Ascending aorta (tissue), 2 donors: ENCODE measurements around the gene SLC19A1. TPM values are rescaled to one million over a fixed set of nuclear protein-coding genes. Genes with fewer than 3 reads are reported as not detected.

Experiments used
- DNase-seq, 2 donors: peaks; one replicate each; pipeline ENCODE4 v3.0.0-alpha.2; 2019; ENCODE audit warnings: low spot score in 2 of 2
- H3K27ac ChIP-seq, 2 donors: fragments of 200-600 bp; sonication (generic); one replicate each; pipeline ENCODE4 v1.5.1; 2016 to 2017; ENCODE audit warnings: mild to moderate bottlenecking in 1 of 2
- H3K27me3 ChIP-seq: fragments of 200-600 bp; sonication (generic); one replicate; pipeline ENCODE4 v1.5.1; 2017
- H3K36me3 ChIP-seq, 2 donors: fragments of 200-600 bp; sonication (generic); one replicate each; pipeline ENCODE4 v1.5.1; 2016
- H3K4me1 ChIP-seq, 2 donors: fragments of 200-600 bp; sonication (generic); one replicate each; pipeline ENCODE4 v1.5.1; 2016 to 2017; ENCODE audit warnings: mild to moderate bottlenecking in 1 of 2
- H3K4me3 ChIP-seq, 2 donors: fragments of 200-600 bp; sonication (generic); one replicate each; pipeline ENCODE4 v1.5.1; 2016 to 2017; ENCODE audit warnings: mild to moderate bottlenecking in 1 of 2
- H3K9me3 ChIP-seq, 2 donors: fragments of 200-600 bp; sonication (generic); one replicate each; pipeline ENCODE4 v1.5.1; 2016
- intact Hi-C: fragments of 100-400 bp; cut with DNase I; formaldehyde crosslinking; loops from one replicate; pipeline ENCODE4 v1.15.1; 2023
- total RNA-seq: library from RNA; depleted of rRNA; stranded (reverse); fragments of >200 nt; gene quantifications from one replicate; pipeline ENCODE4 v1.1.0, GENCODE V29; 2016
- TF ChIP-seq, protein P1 (sequence below), 3 experiments: fragments of 200-600 bp in 2 of 3; fragments of 450-650 bp in 1 of 3; sonication (generic) in 2 of 3; IDR thresholded peaks; one replicate each; pipeline ENCODE4 v1.5.1; 2016 to 2019; ENCODE audit warnings: antibody characterized with exemption in 3 of 3, mild to moderate bottlenecking in 1 of 3, moderate library complexity in 1 of 3

Gene SLC19A1
- total RNA-seq, 1 donor from 2014 or later = 8.4 TPM

DNA sequence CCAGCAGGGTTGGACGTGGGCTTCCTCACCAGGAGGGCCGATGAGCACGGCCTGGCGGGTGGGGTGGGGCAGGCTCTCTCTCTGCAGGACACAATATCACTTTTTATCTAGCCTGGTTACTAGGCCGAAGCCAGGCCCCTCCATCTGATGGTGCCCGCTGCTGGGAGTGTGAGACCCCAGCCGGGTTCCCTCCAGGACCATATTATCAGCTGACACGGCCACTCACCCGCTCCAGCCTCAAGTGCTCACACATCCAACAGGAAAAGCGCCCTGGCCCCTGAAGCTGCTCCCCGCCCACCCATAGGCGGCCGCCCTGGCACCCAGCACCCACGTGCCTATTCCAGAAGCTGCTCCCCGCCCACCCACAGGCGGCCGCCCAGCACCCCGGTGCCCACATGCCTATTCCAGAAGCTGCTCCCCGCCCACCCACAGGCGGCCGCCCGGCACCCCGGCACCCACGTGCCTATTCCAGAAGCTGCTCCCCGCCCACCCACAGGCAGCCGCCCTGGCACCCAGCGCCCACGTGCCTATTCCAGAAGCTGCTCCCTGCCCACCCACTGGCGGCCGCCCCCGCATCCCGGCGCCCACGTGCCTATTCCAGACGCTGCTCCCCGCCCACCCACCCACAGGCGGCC is 5.0 kb downstream of the SLC19A1 start:
- Histone ChIP-seq H3K36me3 (no peaks in the 10 kb centered on the region), H3K27me3 (no peaks in the 10 kb centered on the region), H3K27ac (no peak overlapping the region), H3K9me3 (no peaks in the 10 kb centered on the region), H3K4me3 (no peak overlapping the region), H3K4me1 (peaks cover 0 to 9% of the 10 kb centered on the region in 2 donors)
- TF ChIP-seq, protein P1, sequence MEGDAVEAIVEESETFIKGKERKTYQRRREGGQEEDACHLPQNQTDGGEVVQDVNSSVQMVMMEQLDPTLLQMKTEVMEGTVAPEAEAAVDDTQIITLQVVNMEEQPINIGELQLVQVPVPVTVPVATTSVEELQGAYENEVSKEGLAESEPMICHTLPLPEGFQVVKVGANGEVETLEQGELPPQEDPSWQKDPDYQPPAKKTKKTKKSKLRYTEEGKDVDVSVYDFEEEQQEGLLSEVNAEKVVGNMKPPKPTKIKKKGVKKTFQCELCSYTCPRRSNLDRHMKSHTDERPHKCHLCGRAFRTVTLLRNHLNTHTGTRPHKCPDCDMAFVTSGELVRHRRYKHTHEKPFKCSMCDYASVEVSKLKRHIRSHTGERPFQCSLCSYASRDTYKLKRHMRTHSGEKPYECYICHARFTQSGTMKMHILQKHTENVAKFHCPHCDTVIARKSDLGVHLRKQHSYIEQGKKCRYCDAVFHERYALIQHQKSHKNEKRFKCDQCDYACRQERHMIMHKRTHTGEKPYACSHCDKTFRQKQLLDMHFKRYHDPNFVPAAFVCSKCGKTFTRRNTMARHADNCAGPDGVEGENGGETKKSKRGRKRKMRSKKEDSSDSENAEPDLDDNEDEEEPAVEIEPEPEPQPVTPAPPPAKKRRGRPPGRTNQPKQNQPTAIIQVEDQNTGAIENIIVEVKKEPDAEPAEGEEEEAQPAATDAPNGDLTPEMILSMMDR (IDR thresholded peaks at IDR 0.05) = no peak
- intact Hi-C loops = no loop called here
- peak; percentile 2 to 58 for DNase-seq

- TF ChIP-seq, protein P1 (IDR thresholded peaks at IDR 0.05) = no peak
- Histone ChIP-seq H3K36me3 (no peaks in the 10 kb centered on the region), H3K27ac (no peak overlapping the region), H3K9me3 (no peaks in the 10 kb centered on the region), H3K4me1 (peaks cover 0 to 3% of the 10 kb centered on the region in 2 donors), H3K27me3 (no peaks in the 10 kb centered on the region), H3K4me3 (no peak overlapping the region)
- intact Hi-C loops = no loop called here
- peak in 1 of 2 donors; percentile 56 for DNase-seq
Observed at GRCh38 chr21:45536301-45537081, 5.7 kb downstream of the SLC19A1 start.

DNA sequence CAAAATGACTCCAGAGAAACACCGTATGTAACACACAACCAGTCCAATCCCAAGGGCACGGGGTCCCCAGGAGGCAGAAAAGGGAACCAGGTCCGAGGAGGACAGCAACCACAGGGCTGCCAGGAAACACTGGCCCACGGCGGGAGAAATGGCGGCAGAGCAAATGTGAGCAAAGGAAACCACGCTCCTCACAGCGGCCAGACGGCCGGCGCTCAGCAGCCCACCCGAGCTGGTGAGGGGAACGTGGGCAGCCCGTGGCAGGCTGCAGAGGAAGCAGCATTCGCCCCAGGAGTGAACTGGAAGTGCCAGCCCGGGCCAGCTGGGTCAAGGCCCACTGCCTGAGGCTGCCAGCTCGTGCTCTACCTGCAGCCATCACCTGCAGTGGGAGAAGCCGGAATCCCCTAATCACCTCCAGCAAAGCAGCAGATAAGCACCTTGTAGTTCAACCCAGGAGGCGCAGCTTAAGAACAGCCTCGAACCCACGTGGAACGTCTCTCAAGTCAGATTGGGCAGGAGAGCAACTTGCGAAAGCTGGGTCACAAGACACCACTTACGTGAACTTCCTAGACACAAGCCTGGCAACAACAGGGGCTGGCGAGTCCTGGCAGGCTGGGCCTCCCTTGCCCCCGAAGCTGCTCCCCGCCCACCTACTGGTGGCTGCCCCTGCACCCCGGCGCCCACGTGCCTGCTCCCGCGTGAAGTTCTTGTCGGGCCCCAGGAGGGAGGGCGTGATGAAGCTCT is 6.7 kb downstream of the SLC19A1 start:
- no peak overlapping the region for H3K27ac ChIP-seq
- H3K36me3 ChIP-seq = no peaks in the 10 kb centered on the region
- intact Hi-C loops = no loop called here
- TF ChIP-seq, protein P1 (IDR thresholded peaks at IDR 0.05) = no peak
- H3K4me1 ChIP-seq = no peaks in the 10 kb centered on the region
- no peaks in the 10 kb centered on the region for H3K9me3 ChIP-seq
- no peaks in the 10 kb centered on the region for H3K27me3 ChIP-seq
- peak in 1 of 2 donors; percentile 67 for DNase-seq
- no peak overlapping the region for H3K4me3 ChIP-seq

DNA sequence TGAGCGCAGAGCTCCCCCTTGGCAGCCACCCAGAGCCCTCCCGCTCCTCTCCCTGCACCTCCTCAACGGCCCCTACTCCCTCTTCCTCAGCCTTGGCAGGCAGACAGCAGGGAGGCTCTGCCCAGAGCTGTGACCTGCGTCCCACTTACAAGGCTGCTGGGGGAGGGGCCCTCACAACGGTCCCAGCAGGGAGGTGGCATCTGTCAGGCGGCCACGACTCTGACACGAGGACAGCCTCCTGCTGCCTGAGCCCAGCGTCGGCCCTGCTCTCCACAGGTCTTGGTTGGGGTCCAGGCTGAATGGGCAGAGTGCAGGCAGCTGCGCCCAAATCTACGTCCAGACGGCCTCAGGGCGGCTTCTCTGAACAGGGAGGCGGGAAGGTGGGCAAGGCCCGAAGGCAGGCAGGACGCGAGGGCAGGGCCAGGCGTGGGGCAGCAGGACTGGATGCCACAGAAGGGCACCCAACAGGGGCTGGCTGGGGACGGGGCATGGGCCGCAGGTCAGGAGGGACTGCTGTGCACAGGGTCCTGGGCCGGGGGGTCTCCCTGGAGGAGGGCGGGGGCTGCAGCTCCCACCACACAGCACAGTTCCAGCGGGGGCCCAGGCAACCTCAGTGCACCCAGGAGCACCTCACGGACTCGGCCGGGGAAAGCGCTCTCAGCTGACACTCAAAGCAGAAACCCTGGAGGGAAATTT is 7.5 kb downstream of the SLC19A1 start:
- Histone ChIP-seq H3K4me3 (no peak overlapping the region), H3K27me3 (no peaks in the 10 kb centered on the region), H3K4me1 (no peaks in the 10 kb centered on the region), H3K9me3 (no peaks in the 10 kb centered on the region), H3K36me3 (no peaks in the 10 kb centered on the region), H3K27ac (no peak overlapping the region)
- peak; percentile 7 to 65 for DNase-seq
- intact Hi-C loops = no loop called here
- TF ChIP-seq, protein P1 (IDR thresholded peaks at IDR 0.05) = no peak

DNA sequence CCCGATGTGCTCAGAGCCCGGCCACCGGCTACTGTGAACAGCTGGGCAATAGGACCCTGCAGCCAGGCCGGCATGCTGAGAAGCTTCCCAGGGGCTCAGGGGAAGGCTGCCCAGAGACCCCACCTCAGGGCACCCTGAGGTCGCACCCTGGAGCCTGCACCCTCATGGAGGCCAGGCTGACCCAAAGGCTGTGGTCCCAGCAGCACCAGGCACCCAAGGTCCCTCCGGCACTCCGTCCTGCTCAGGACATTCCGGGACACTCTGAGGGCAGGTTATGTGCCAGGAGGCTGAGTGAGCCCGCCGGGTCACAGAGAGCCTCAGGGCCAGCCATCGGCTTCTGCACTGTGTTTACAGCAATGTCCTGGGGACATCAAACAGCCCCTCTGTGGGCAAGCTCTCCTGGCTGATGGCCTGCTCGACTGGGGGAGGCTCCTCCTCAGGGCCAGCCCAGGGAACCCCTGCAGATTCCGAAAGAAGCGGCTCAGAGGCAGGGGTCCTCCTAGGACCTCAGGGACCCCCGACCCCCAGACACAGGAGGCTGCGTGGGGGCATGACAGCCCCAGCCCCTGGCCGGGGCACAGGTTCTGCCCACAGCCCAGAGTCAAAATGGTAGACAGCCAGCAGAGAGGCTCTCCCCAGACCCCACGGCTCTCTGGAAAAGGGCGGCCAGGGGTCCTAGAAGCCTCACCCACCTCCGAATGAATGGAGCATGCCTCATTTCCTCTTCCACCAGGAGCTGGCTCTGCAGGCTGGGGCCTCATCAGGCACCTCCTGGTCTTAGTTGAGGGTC is 8.2 kb downstream of the SLC19A1 start:
- no peak overlapping the region for H3K27ac ChIP-seq
- H3K27me3 ChIP-seq = no peaks in the 10 kb centered on the region

More for the DNA sequence above, 8.2 kb downstream of the SLC19A1 start:
- TF ChIP-seq, protein P1 (IDR thresholded peaks at IDR 0.05) = no peak
- DNase-seq = peak; percentile 0 to 40
- intact Hi-C loops = no loop called here
- H3K9me3 ChIP-seq = no peaks in the 10 kb centered on the region
- no peaks in the 10 kb centered on the region for H3K36me3 ChIP-seq
- no peaks in the 10 kb centered on the region for H3K4me1 ChIP-seq
- no peak overlapping the region for H3K4me3 ChIP-seq
